Measurements from ENCODE around the gene TYW5. TPM values are rescaled to one million over a fixed set of nuclear protein-coding genes. Genes with fewer than 3 reads are reported as not detected.

The TYW5 gene
- total and polyA plus RNA-seq, 2 of the 13 experiments (the other 11 are each of a cell fraction or from before 2014, with no cell fraction given), result 8.3 to 14.6 TPM

GRCh38 chr2:199955339-199956061, at the start of gene TYW5, which contains the start of gene MAIP1 (continued):
- TF ChIP-seq STAT6 (CRISPR knock-in tag; IDR thresholded peaks at IDR 0.05; ENCODE audit: borderline replicate concordance) (peak; percentile 96), NFE2 (CRISPR knock-in tag; IDR thresholded peaks at IDR 0.05) (no peak), SSRP1 (CRISPR knock-in tag; IDR thresholded peaks at IDR 0.05) (no peak), TSC22D2 (CRISPR knock-in tag; IDR thresholded peaks at IDR 0.05; ENCODE audit: borderline replicate concordance) (peak; percentile 96; the same call in 1 of the 2 replicates), MEIS1 (CRISPR knock-in tag; IDR thresholded peaks at IDR 0.05; ENCODE audit: borderline replicate concordance) (peak; percentile 83; the same call in 1 of the 2 replicates), ZSCAN21 (CRISPR knock-in tag; IDR thresholded peaks at IDR 0.05; ENCODE audit: borderline replicate concordance) (peak; percentile 91), CEBPG (CRISPR knock-in tag; IDR thresholded peaks at IDR 0.05) (peak; percentile 26), POLR2AphosphoS5 (IDR thresholded peaks at IDR 0.05; ENCODE audit: low read depth, low read length) (peak; percentile 92), ATF6 (CRISPR knock-in tag; conservative IDR thresholded peaks at IDR 0.05) (peak; percentile 67; the same call in 1 of the 2 replicates), ZNF674 (CRISPR knock-in tag; IDR thresholded peaks at IDR 0.05; ENCODE audit: low read depth) (peak; percentile 93; the same call in 1 of the 2 replicates), ZNF841 (CRISPR knock-in tag; IDR thresholded peaks at IDR 0.05; ENCODE audit: borderline replicate concordance) (no peak), NFE2L1 (CRISPR knock-in tag; IDR thresholded peaks at IDR 0.05; ENCODE audit: borderline replicate concordance) (no peak), MAF1 (CRISPR knock-in tag; IDR thresholded peaks at IDR 0.05; ENCODE audit: borderline replicate concordance) (no peak; the same call in 1 of the 2 replicates), CCDC6 (CRISPR knock-in tag; IDR thresholded peaks at IDR 0.05) (peak; percentile 87), ZNF446 (CRISPR knock-in tag; IDR thresholded peaks at IDR 0.05) (no peak; the same call in 1 of the 2 replicates), DNMT1 (CRISPR knock-in tag; IDR thresholded peaks at IDR 0.05) (0 out of 2 replicates have a peak, but pooled peaks have one; percentile 25), ZNF510 (CRISPR knock-in tag; IDR thresholded peaks at IDR 0.05; ENCODE audit: low read depth) (no peak), ZNF121 (CRISPR knock-in tag; IDR thresholded peaks at IDR 0.05) (peak; percentile 82), IKZF1 (IDR thresholded peaks at IDR 0.05) (no peak), ZNF460 (CRISPR knock-in tag; IDR thresholded peaks at IDR 0.05; ENCODE audit: borderline replicate concordance) (peak; percentile 72; the same call in 1 of the 2 replicates), RFX5 (IDR thresholded peaks at IDR 0.05; ENCODE audit: low read depth, low read length) (peak; percentile 36; the same call in 1 of the 2 replicates)
- TF ChIP-seq, protein P1, sequence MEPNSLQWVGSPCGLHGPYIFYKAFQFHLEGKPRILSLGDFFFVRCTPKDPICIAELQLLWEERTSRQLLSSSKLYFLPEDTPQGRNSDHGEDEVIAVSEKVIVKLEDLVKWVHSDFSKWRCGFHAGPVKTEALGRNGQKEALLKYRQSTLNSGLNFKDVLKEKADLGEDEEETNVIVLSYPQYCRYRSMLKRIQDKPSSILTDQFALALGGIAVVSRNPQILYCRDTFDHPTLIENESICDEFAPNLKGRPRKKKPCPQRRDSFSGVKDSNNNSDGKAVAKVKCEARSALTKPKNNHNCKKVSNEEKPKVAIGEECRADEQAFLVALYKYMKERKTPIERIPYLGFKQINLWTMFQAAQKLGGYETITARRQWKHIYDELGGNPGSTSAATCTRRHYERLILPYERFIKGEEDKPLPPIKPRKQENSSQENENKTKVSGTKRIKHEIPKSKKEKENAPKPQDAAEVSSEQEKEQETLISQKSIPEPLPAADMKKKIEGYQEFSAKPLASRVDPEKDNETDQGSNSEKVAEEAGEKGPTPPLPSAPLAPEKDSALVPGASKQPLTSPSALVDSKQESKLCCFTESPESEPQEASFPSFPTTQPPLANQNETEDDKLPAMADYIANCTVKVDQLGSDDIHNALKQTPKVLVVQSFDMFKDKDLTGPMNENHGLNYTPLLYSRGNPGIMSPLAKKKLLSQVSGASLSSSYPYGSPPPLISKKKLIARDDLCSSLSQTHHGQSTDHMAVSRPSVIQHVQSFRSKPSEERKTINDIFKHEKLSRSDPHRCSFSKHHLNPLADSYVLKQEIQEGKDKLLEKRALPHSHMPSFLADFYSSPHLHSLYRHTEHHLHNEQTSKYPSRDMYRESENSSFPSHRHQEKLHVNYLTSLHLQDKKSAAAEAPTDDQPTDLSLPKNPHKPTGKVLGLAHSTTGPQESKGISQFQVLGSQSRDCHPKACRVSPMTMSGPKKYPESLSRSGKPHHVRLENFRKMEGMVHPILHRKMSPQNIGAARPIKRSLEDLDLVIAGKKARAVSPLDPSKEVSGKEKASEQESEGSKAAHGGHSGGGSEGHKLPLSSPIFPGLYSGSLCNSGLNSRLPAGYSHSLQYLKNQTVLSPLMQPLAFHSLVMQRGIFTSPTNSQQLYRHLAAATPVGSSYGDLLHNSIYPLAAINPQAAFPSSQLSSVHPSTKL (CRISPR knock-in tag; IDR thresholded peaks at IDR 0.05), result peak; percentile 77
